Right atrium auricular region (tissue), 2 donors: ENCODE results near the gene GRAMD4. TPM values are rescaled to one million over a fixed set of nuclear protein-coding genes. Genes with fewer than 3 reads are reported as not detected.

Experiments
- DNase-seq: peaks from one replicate; pipeline ENCODE4 v3.0.0-alpha.2; 2019; ENCODE audit warnings: low spot score
- H3K27ac ChIP-seq, 2 donors: fragments of 200-600 bp; sonication (generic); 1 replicate in 1 of 2; 2 replicates in 1 of 2; pipeline ENCODE4 v1.5.1; 2016 to 2019
- H3K27me3 ChIP-seq, 2 donors: fragments of 200-600 bp; sonication (generic); one replicate each; pipeline versions ENCODE4 v1.5.1 to v1.6.0; 2017 to 2019
- H3K36me3 ChIP-seq: fragments of 200-600 bp; sonication (generic); one replicate; pipeline ENCODE4 v1.5.1; 2016
- H3K4me1 ChIP-seq, 2 donors: fragments of 200-600 bp; sonication (generic); one replicate each; pipeline versions ENCODE4 v1.5.1 to v1.6.0; 2017 to 2019
- H3K4me3 ChIP-seq, 2 donors: fragments of 200-600 bp; sonication (generic); 1 replicate in 1 of 2; 2 replicates in 1 of 2; pipeline ENCODE4 v1.5.1; 2017 to 2019; ENCODE audit warnings: mild to moderate bottlenecking in 1 of 2, moderate library complexity in 1 of 2
- H3K9me3 ChIP-seq, 2 donors: fragments of 200-600 bp; sonication (generic); one replicate each; pipeline ENCODE4 v1.5.1; 2019
- CTCF ChIP-seq, 2 donors: fragments of 200-600 bp; sonication (generic); IDR thresholded peaks; one replicate each; pipeline ENCODE4 v1.5.1; 2019; ENCODE audit warnings: antibody characterized with exemption in 2 of 2
- total RNA-seq, 2 donors: library from RNA; depleted of rRNA; stranded (reverse); fragments of >200 nt; gene quantifications; one replicate each; pipeline ENCODE4 v1.1.0, GENCODE V29; 2016

The GRAMD4 gene
- total RNA-seq, 2 donors from 2014 or later = 29.1 to 31.6 TPM

GRCh38 chr22:46657996-46658947 is 38.1 kb downstream of the GRAMD4 start:
- DNase-seq = no peak
- Histone ChIP-seq H3K4me1 (peaks cover 0 to 59% of the 10 kb centered on the region in 2 donors), H3K9me3 (no peaks in the 10 kb centered on the region), H3K4me3 (no peak overlapping the region), H3K36me3 (peaks cover 21% of the 10 kb centered on the region), H3K27me3 (no peaks in the 10 kb centered on the region), H3K27ac (peak overlapping the region in 1 of 2 donors; percentile 84)
- TF ChIP-seq CTCF (IDR thresholded peaks at IDR 0.05) = no peak

- H3K9me3 ChIP-seq = no peaks in the 10 kb centered on the region
- H3K36me3 ChIP-seq = peaks cover 31% of the 10 kb centered on the region
- TF ChIP-seq CTCF (IDR thresholded peaks at IDR 0.05) = no peak
- H3K27ac ChIP-seq = peak overlapping the region in 1 of 2 donors; percentile 84
- H3K4me3 ChIP-seq = no peak overlapping the region
- H3K27me3 ChIP-seq = no peaks in the 10 kb centered on the region
- H3K4me1 ChIP-seq = peaks cover 0 to 50% of the 10 kb centered on the region in 2 donors
- no peak for DNase-seq
Measured at GRCh38 chr22:46659059-46659790, 39.0 kb downstream of the GRAMD4 start.

GRCh38 chr22:46659791-46660186 is 39.6 kb downstream of the GRAMD4 start:
- peaks cover 0 to 45% of the 10 kb centered on the region in 2 donors for H3K4me1 ChIP-seq
- peaks cover 36% of the 10 kb centered on the region for H3K36me3 ChIP-seq
- H3K27me3 ChIP-seq = no peaks in the 10 kb centered on the region
- no peaks in the 10 kb centered on the region for H3K9me3 ChIP-seq
- no peak for DNase-seq
- H3K4me3 ChIP-seq = no peak overlapping the region
- no peak for TF ChIP-seq CTCF (IDR thresholded peaks at IDR 0.05)
- peak overlapping the region in 1 of 2 donors; percentile 84 for H3K27ac ChIP-seq

- peak overlapping the region; percentile 75 to 84 for H3K27ac ChIP-seq
- H3K27me3 ChIP-seq = no peaks in the 10 kb centered on the region
- H3K36me3 ChIP-seq = peaks cover 46% of the 10 kb centered on the region
- no peak for DNase-seq
- no peak for TF ChIP-seq CTCF (IDR thresholded peaks at IDR 0.05)
- no peak overlapping the region for H3K4me3 ChIP-seq
- peaks cover 0 to 45% of the 10 kb centered on the region in 2 donors for H3K4me1 ChIP-seq
- H3K9me3 ChIP-seq = no peaks in the 10 kb centered on the region
Measured at GRCh38 chr22:46660604-46661201, 40.5 kb downstream of the GRAMD4 start.

- peaks cover 52% of the 10 kb centered on the region for H3K36me3 ChIP-seq
- H3K4me1 ChIP-seq = peaks cover 0 to 40% of the 10 kb centered on the region in 2 donors
- DNase-seq = no peak
- no peak overlapping the region for H3K4me3 ChIP-seq
- no peak for TF ChIP-seq CTCF (IDR thresholded peaks at IDR 0.05)
- H3K9me3 ChIP-seq = no peaks in the 10 kb centered on the region
- H3K27ac ChIP-seq = peak overlapping the region; percentile 75 to 84
- H3K27me3 ChIP-seq = no peaks in the 10 kb centered on the region
Measured at GRCh38 chr22:46661221-46661851, 41.1 kb downstream of the GRAMD4 start.
